Measurements from ENCODE around the gene XRN2. TPM values are rescaled to one million over a fixed set of nuclear protein-coding genes. Genes with fewer than 3 reads are reported as not detected.

Gene XRN2
- total RNA-seq, 1 experiment from 2014 or later: 118 TPM

DNA sequence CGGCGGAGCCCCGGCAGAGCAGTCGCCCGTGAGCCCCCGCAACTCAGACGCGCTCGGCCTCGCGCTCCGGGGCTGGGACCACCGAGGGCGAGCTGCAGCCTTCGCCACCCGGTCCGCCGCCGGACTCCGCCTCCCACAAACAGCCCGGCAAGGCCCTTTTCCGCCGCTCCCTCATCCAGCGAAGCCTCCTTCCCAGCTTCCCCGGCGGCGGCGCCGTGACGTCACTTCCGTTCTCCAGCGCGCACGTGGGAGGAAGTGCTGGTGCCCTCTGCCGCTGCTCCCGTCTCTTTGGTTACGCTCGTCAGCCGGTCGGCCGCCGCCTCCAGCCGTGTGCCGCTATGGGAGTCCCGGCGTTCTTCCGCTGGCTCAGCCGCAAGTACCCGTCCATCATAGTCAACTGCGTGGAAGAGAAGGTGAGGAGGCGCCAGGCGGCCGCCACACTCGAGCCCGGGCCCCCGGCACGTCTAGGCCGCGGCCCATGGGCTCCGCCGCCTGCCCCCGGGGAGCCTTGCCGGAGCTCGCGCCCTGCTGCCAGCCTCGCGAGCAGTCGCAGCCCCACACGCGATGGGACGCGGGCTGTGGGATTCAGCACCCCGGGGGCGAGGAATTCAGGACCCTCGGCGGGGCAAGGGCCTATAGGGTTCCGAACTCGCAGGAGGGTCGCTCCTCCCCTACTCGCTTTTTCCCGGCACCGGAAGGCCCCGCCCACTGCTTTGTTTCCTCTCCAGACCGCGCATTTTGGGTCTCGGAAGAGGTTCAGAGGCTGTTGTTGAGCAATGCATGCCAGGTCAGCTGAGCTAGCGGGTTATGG, at the start of gene XRN2 (continued):
- TF ChIP-seq E2F5 (CRISPR knock-in tag; IDR thresholded peaks at IDR 0.05): peak; percentile 79; the same call in 1 of the 2 replicates
- TF ChIP-seq JAZF1 (CRISPR knock-in tag; IDR thresholded peaks at IDR 0.05): no peak
- TF ChIP-seq ZNF263 (CRISPR knock-in tag; IDR thresholded peaks at IDR 0.05; ENCODE audit: low read depth): no peak
- peak; percentile 24; the same call in 1 of the 2 replicates for TF ChIP-seq JUN (CRISPR knock-in tag; IDR thresholded peaks at IDR 0.05)
- TF ChIP-seq CBFB (CRISPR knock-in tag; IDR thresholded peaks at IDR 0.05; ENCODE audit: low read depth): no peak
- TF ChIP-seq PREB (CRISPR knock-in tag; IDR thresholded peaks at IDR 0.05; ENCODE audit: borderline replicate concordance): 0 out of 2 replicates have a peak, but pooled peaks have one; percentile 27
- no peak for TF ChIP-seq ATF6 (CRISPR knock-in tag; IDR thresholded peaks at IDR 0.05)
- no peak for TF ChIP-seq ZNF423 (CRISPR knock-in tag; IDR thresholded peaks at IDR 0.05)
- TF ChIP-seq, protein P1, sequence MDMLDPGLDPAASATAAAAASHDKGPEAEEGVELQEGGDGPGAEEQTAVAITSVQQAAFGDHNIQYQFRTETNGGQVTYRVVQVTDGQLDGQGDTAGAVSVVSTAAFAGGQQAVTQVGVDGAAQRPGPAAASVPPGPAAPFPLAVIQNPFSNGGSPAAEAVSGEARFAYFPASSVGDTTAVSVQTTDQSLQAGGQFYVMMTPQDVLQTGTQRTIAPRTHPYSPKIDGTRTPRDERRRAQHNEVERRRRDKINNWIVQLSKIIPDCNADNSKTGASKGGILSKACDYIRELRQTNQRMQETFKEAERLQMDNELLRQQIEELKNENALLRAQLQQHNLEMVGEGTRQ (CRISPR knock-in tag; IDR thresholded peaks at IDR 0.05): peak; percentile 95
- TF ChIP-seq, protein P2, sequence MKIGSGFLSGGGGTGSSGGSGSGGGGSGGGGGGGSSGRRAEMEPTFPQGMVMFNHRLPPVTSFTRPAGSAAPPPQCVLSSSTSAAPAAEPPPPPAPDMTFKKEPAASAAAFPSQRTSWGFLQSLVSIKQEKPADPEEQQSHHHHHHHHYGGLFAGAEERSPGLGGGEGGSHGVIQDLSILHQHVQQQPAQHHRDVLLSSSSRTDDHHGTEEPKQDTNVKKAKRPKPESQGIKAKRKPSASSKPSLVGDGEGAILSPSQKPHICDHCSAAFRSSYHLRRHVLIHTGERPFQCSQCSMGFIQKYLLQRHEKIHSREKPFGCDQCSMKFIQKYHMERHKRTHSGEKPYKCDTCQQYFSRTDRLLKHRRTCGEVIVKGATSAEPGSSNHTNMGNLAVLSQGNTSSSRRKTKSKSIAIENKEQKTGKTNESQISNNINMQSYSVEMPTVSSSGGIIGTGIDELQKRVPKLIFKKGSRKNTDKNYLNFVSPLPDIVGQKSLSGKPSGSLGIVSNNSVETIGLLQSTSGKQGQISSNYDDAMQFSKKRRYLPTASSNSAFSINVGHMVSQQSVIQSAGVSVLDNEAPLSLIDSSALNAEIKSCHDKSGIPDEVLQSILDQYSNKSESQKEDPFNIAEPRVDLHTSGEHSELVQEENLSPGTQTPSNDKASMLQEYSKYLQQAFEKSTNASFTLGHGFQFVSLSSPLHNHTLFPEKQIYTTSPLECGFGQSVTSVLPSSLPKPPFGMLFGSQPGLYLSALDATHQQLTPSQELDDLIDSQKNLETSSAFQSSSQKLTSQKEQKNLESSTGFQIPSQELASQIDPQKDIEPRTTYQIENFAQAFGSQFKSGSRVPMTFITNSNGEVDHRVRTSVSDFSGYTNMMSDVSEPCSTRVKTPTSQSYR (CRISPR knock-in tag; IDR thresholded peaks at IDR 0.05): no peak

- Mint-ChIP-seq H3K9me3 (peaks cover 3% of the 10 kb centered on the region), H3K36me3 (no peaks in the 10 kb centered on the region), H3K27me3 (ENCODE audit: low read depth) (no peaks in the 10 kb centered on the region), H3K27ac (no peak overlapping the region), H3K4me1 (no peaks in the 10 kb centered on the region), H3K4me3 (no peak overlapping the region)
- POLR2A ChIA-PET: no interaction called here
- CTCF ChIA-PET: no interaction called here
- ATAC-seq (no peak), DNase-seq (ENCODE audit: low spot score) (no peak)
- TF ChIP-seq NFATC4 (CRISPR knock-in tag; IDR thresholded peaks at IDR 0.05) (no peak), PREB (CRISPR knock-in tag; IDR thresholded peaks at IDR 0.05; ENCODE audit: borderline replicate concordance) (no peak), JUN (CRISPR knock-in tag; IDR thresholded peaks at IDR 0.05) (no peak), HMGA2 (CRISPR knock-in tag; IDR thresholded peaks at IDR 0.05) (no peak), ARID4B (CRISPR knock-in tag; IDR thresholded peaks at IDR 0.05; ENCODE audit: borderline replicate concordance) (no peak), ZNF425 (CRISPR knock-in tag; conservative IDR thresholded peaks at IDR 0.05) (no peak), TCF7 (CRISPR knock-in tag; IDR thresholded peaks at IDR 0.05; ENCODE audit: low read depth) (no peak), ATF6 (CRISPR knock-in tag; IDR thresholded peaks at IDR 0.05) (no peak), SP1 (CRISPR knock-in tag; conservative IDR thresholded peaks at IDR 0.05) (no peak)
These were observed 45.9 kb upstream of the XRN2 start for GRCh38 chr20:21257192-21257591.
